ENCODE measurements around the gene MOB3B. TPM values are rescaled to one million over a fixed set of nuclear protein-coding genes. Genes with fewer than 3 reads are reported as not detected.

MOB3B gene
- total and polyA plus RNA-seq, 7 experiments from 2014 or later = 0.07 to 1.8 (median 0.72) TPM; not detected in 1

GRCh38 chr9:27514551-27514950, 15.1 kb downstream of the MOB3B start:
- POLR2A ChIA-PET = no interaction called here
- no peak overlapping the region for H3K27ac Mint-ChIP-seq
- intact Hi-C loops (cut with micrococcal nuclease) = loop anchor here in 1 of 2 donors (5.0 kb wide), 1 partner anchor 48 kb away; no protein-coding TSS in a partner anchor
- Histone ChIP-seq H3K27ac (ENCODE audit: low read depth, low read length) (no peak overlapping the region), H3K36me3 (ENCODE audit: control insufficient read depth in 2 of 3, insufficient read depth in 3 of 3, low read length in 3 of 3) (no peaks in the 10 kb centered on the region), H3K9me3 (ENCODE audit: control insufficient read depth in 2 of 3, low read length in 3 of 3) (no peaks in the 10 kb centered on the region), H3K4me3 (ENCODE audit: low read length) (no peak overlapping the region), H3K27me3 (ENCODE audit: control insufficient read depth in 2 of 2, insufficient read depth in 2 of 2, low read length in 2 of 2) (no peaks in the 10 kb centered on the region), H3K4me1 (ENCODE audit: control insufficient read depth in 2 of 2, insufficient read depth in 2 of 2, low read length in 2 of 2) (no peaks in the 10 kb centered on the region)
- DNase-seq = no peak
- no peak overlapping the region for H3K4me3 Mint-ChIP-seq
- H3K27me3 Mint-ChIP-seq = no peaks in the 10 kb centered on the region
- no peak for ATAC-seq
- no peaks in the 10 kb centered on the region for H3K9me3 Mint-ChIP-seq
- CTCF ChIA-PET = no interaction called here
- peaks cover 0 to 29% (median 5%) of the 10 kb centered on the region in 5 donors for H3K36me3 Mint-ChIP-seq
- no peaks in the 10 kb centered on the region for H3K4me1 Mint-ChIP-seq

GRCh38 chr9:27511771-27512170, 17.8 kb downstream of the MOB3B start:
- Mint-ChIP-seq H3K27ac (no peak overlapping the region), H3K4me3 (no peak overlapping the region), H3K27me3 (peaks cover 0 to 3% (median 0%) of the 10 kb centered on the region in 5 donors), H3K4me1 (peaks cover 0 to 2% (median 0%) of the 10 kb centered on the region in 7 donors), H3K9me3 (peaks cover 0 to 4% (median 0%) of the 10 kb centered on the region in 11 donors), H3K36me3 (peaks cover 0 to 21% (median 6%) of the 10 kb centered on the region in 5 donors)
- no peak overlapping the region for H3K4me3 ChIP-seq (ENCODE audit: low read length)
- H3K27ac ChIP-seq (ENCODE audit: low read depth, low read length) = no peak overlapping the region
- H3K9me3 ChIP-seq (ENCODE audit: control insufficient read depth in 2 of 3, low read length in 3 of 3) = no peaks in the 10 kb centered on the region
- H3K4me1 ChIP-seq (ENCODE audit: control insufficient read depth in 2 of 2, insufficient read depth in 2 of 2, low read length in 2 of 2) = no peaks in the 10 kb centered on the region
- intact Hi-C loops (cut with micrococcal nuclease) = loop anchor here in 1 of 2 donors (5.0 kb wide), 1 partner anchor 51 kb away; no protein-coding TSS in a partner anchor
- DNase-seq (no peak), ATAC-seq (no peak)
- H3K36me3 ChIP-seq (ENCODE audit: control insufficient read depth in 2 of 3, insufficient read depth in 3 of 3, low read length in 3 of 3) = no peaks in the 10 kb centered on the region
- no peaks in the 10 kb centered on the region for H3K27me3 ChIP-seq (ENCODE audit: control insufficient read depth in 2 of 2, insufficient read depth in 2 of 2, low read length in 2 of 2)
- ChIA-PET CTCF (no interaction called here), POLR2A (no interaction called here)

- ChIA-PET POLR2A (no interaction called here), CTCF (interaction anchor here (0.6 kb wide), 1 partner anchor 1900 kb away, joined by 5 read pairs; no protein-coding TSS in a partner anchor)
- Mint-ChIP-seq H3K27me3 (peaks cover 0 to 3% (median 0%) of the 10 kb centered on the region in 5 donors), H3K36me3 (peaks cover 0 to 17% (median 3%) of the 10 kb centered on the region in 5 donors), H3K27ac (no peak overlapping the region), H3K9me3 (peaks cover 0 to 4% (median 0%) of the 10 kb centered on the region in 11 donors), H3K4me3 (no peak overlapping the region), H3K4me1 (peaks cover 0 to 5% (median 0%) of the 10 kb centered on the region in 7 donors)
- Histone ChIP-seq H3K36me3 (ENCODE audit: control insufficient read depth in 2 of 3, insufficient read depth in 3 of 3, low read length in 3 of 3) (no peaks in the 10 kb centered on the region), H3K27ac (ENCODE audit: low read depth, low read length) (no peak overlapping the region), H3K4me1 (ENCODE audit: control insufficient read depth in 2 of 2, insufficient read depth in 2 of 2, low read length in 2 of 2) (no peaks in the 10 kb centered on the region), H3K27me3 (ENCODE audit: control insufficient read depth in 2 of 2, insufficient read depth in 2 of 2, low read length in 2 of 2) (no peaks in the 10 kb centered on the region), H3K4me3 (ENCODE audit: low read length) (no peak overlapping the region), H3K9me3 (ENCODE audit: control insufficient read depth in 2 of 3, low read length in 3 of 3) (no peaks in the 10 kb centered on the region)
- ATAC-seq = no peak
- intact Hi-C loops (cut with micrococcal nuclease) = loop anchor here in 1 of 2 donors (5.0 kb wide), 1 partner anchor 52 kb away; no protein-coding TSS in a partner anchor
- DNase-seq = no peak
Observed at GRCh38 chr9:27510780-27511179, 18.8 kb downstream of the MOB3B start.

GRCh38 chr9:27506981-27507380, 22.6 kb downstream of the MOB3B start:
- no peak overlapping the region for H3K4me3 ChIP-seq (ENCODE audit: low read length)
- Mint-ChIP-seq H3K36me3 (peaks cover 0 to 13% (median 2%) of the 10 kb centered on the region in 5 donors), H3K4me3 (no peak overlapping the region), H3K4me1 (peaks cover 0 to 6% (median 0%) of the 10 kb centered on the region in 7 donors), H3K9me3 (peaks cover 0 to 4% (median 0%) of the 10 kb centered on the region in 11 donors), H3K27ac (no peak overlapping the region), H3K27me3 (peaks cover 0 to 6% (median 0%) of the 10 kb centered on the region in 5 donors)
- ATAC-seq (no peak), DNase-seq (no peak)
- H3K36me3 ChIP-seq (ENCODE audit: control insufficient read depth in 2 of 3, insufficient read depth in 3 of 3, low read length in 3 of 3) = no peaks in the 10 kb centered on the region
- CTCF ChIA-PET = no interaction called here
- POLR2A ChIA-PET = no interaction called here
- no peaks in the 10 kb centered on the region for H3K4me1 ChIP-seq (ENCODE audit: control insufficient read depth in 2 of 2, insufficient read depth in 2 of 2, low read length in 2 of 2)
- H3K9me3 ChIP-seq (ENCODE audit: control insufficient read depth in 2 of 3, low read length in 3 of 3) = no peaks in the 10 kb centered on the region
- intact Hi-C loops (cut with micrococcal nuclease) = no loop called here
- no peak overlapping the region for H3K27ac ChIP-seq (ENCODE audit: low read depth, low read length)
- no peaks in the 10 kb centered on the region for H3K27me3 ChIP-seq (ENCODE audit: control insufficient read depth in 2 of 2, insufficient read depth in 2 of 2, low read length in 2 of 2)

GRCh38 chr9:27505744-27506161, 23.9 kb downstream of the MOB3B start:
- no peaks in the 10 kb centered on the region for H3K36me3 ChIP-seq (ENCODE audit: control insufficient read depth in 2 of 3, insufficient read depth in 3 of 3, low read length in 3 of 3)
- no peaks in the 10 kb centered on the region for H3K27me3 ChIP-seq (ENCODE audit: control insufficient read depth in 2 of 2, insufficient read depth in 2 of 2, low read length in 2 of 2)
- intact Hi-C loops (cut with micrococcal nuclease) = no loop called here
- H3K9me3 ChIP-seq (ENCODE audit: control insufficient read depth in 2 of 3, low read length in 3 of 3) = no peaks in the 10 kb centered on the region
- Mint-ChIP-seq H3K36me3 (peaks cover 0 to 13% (median 3%) of the 10 kb centered on the region in 5 donors), H3K4me1 (peaks cover 0 to 6% (median 0%) of the 10 kb centered on the region in 7 donors), H3K4me3 (no peak overlapping the region), H3K27me3 (peaks cover 0 to 6% (median 0%) of the 10 kb centered on the region in 5 donors), H3K9me3 (peaks cover 0 to 4% (median 0%) of the 10 kb centered on the region in 11 donors), H3K27ac (peak overlapping the region in 1 of 9 donors; percentile 56)
- H3K4me3 ChIP-seq (ENCODE audit: low read length) = no peak overlapping the region
- ChIA-PET POLR2A (no interaction called here), CTCF (no interaction called here)
- H3K27ac ChIP-seq (ENCODE audit: low read depth, low read length) = no peak overlapping the region
- no peaks in the 10 kb centered on the region for H3K4me1 ChIP-seq (ENCODE audit: control insufficient read depth in 2 of 2, insufficient read depth in 2 of 2, low read length in 2 of 2)
- no peak for ATAC-seq
- no peak for DNase-seq

GRCh38 chr9:27504259-27504658, 25.4 kb downstream of the MOB3B start:
- no peaks in the 10 kb centered on the region for H3K4me1 ChIP-seq (ENCODE audit: control insufficient read depth in 2 of 2, insufficient read depth in 2 of 2, low read length in 2 of 2)
- H3K27ac Mint-ChIP-seq = no peak overlapping the region
- DNase-seq (no peak), ATAC-seq (no peak)
- H3K4me1 Mint-ChIP-seq = peaks cover 0 to 13% (median 0%) of the 10 kb centered on the region in 7 donors
- H3K27ac ChIP-seq (ENCODE audit: low read depth, low read length) = no peak overlapping the region
- H3K27me3 Mint-ChIP-seq = peaks cover 0 to 6% (median 0%) of the 10 kb centered on the region in 5 donors
- H3K4me3 Mint-ChIP-seq = no peak overlapping the region
- peaks cover 0 to 4% (median 0%) of the 10 kb centered on the region in 11 donors for H3K9me3 Mint-ChIP-seq
- intact Hi-C loops (cut with micrococcal nuclease) = no loop called here
- CTCF ChIA-PET = no interaction called here
- peaks cover 0 to 13% (median 3%) of the 10 kb centered on the region in 5 donors for H3K36me3 Mint-ChIP-seq
- no peak overlapping the region for H3K4me3 ChIP-seq (ENCODE audit: low read length)
- no peaks in the 10 kb centered on the region for H3K9me3 ChIP-seq (ENCODE audit: control insufficient read depth in 2 of 3, low read length in 3 of 3)
- H3K27me3 ChIP-seq (ENCODE audit: control insufficient read depth in 2 of 2, insufficient read depth in 2 of 2, low read length in 2 of 2) = no peaks in the 10 kb centered on the region
- no peaks in the 10 kb centered on the region for H3K36me3 ChIP-seq (ENCODE audit: control insufficient read depth in 2 of 3, insufficient read depth in 3 of 3, low read length in 3 of 3)
- POLR2A ChIA-PET = no interaction called here

- Histone ChIP-seq H3K27ac (ENCODE audit: low read depth, low read length) (no peak overlapping the region), H3K36me3 (ENCODE audit: control insufficient read depth in 2 of 3, insufficient read depth in 3 of 3, low read length in 3 of 3) (no peaks in the 10 kb centered on the region), H3K4me1 (ENCODE audit: control insufficient read depth in 2 of 2, insufficient read depth in 2 of 2, low read length in 2 of 2) (no peaks in the 10 kb centered on the region), H3K27me3 (ENCODE audit: control insufficient read depth in 2 of 2, insufficient read depth in 2 of 2, low read length in 2 of 2) (no peaks in the 10 kb centered on the region), H3K9me3 (ENCODE audit: control insufficient read depth in 2 of 3, low read length in 3 of 3) (no peaks in the 10 kb centered on the region), H3K4me3 (ENCODE audit: low read length) (no peak overlapping the region)
- ATAC-seq (no peak), DNase-seq (no peak)
- Mint-ChIP-seq H3K4me1 (peaks cover 0 to 15% (median 0%) of the 10 kb centered on the region in 7 donors), H3K27ac (no peak overlapping the region), H3K27me3 (peaks cover 0 to 3% (median 0%) of the 10 kb centered on the region in 5 donors), H3K9me3 (peaks cover 0 to 4% (median 0%) of the 10 kb centered on the region in 11 donors), H3K4me3 (no peak overlapping the region), H3K36me3 (peaks cover 0 to 8% (median 3%) of the 10 kb centered on the region in 5 donors)
- intact Hi-C loops (cut with micrococcal nuclease) = no loop called here
- ChIA-PET CTCF (no interaction called here), POLR2A (no interaction called here)
Observed at GRCh38 chr9:27503623-27504022, 26.0 kb downstream of the MOB3B start.
